H1 (cell line): ENCODE data around the gene COL19A1. TPM values are rescaled to one million over a fixed set of nuclear protein-coding genes. Genes with fewer than 3 reads are reported as not detected.

ENCODE experiments used
- CTCF ChIA-PET: fragments of 300-600 bp; sonication (Branson Sonifier 250); formaldehyde crosslinking; loops from one replicate; lab custom pipeline; 2021; ENCODE audit not compliant: partially characterized antibody; lab: Charles Lee
- POLR2A ChIA-PET: fragments of 300-600 bp; sonication (Branson Sonifier 250); formaldehyde crosslinking; loops from one replicate; lab custom pipeline; 2021; ENCODE audit warnings: inconsistent platforms; ENCODE audit not compliant: partially characterized antibody; lab: Charles Lee
- DNase-seq, 2 experiments: peaks; one replicate each; pipeline versions ENCODE4 v3.0.0 to v3.0.0-alpha.2; 2010 to 2022; ENCODE audit warnings: low spot score in 2 of 2, low read depth in 1 of 2, mixed read lengths in 1 of 2
- FAIRE-seq: peaks from 2 replicates; lab custom pipeline; 2011; peaks lifted over from hg19 to GRCh38; lab: Jason Lieb, UNC
- H2AFZ ChIP-seq: 2 replicates; pipeline ENCODE4 v1.8.1; 2012; ENCODE audit warnings: low read length, inconsistent platforms
- H2AK5ac ChIP-seq: 2 replicates; pipeline ENCODE4 v1.6.1; 2013; ENCODE audit warnings: low read depth, low read length
- H2BK120ac ChIP-seq: replicated peaks from 2 replicates; pipeline ENCODE3; 2013; ENCODE audit warnings: low read depth, low read length, inconsistent platforms
- H2BK12ac ChIP-seq: 2 replicates; pipeline ENCODE4 v1.6.1; 2013; ENCODE audit warnings: low read depth, low read length
- H2BK15ac ChIP-seq: 2 replicates; pipeline ENCODE4 v1.6.1; 2013; ENCODE audit warnings: low read length
- H2BK20ac ChIP-seq: 2 replicates; pipeline ENCODE4 v1.6.1; 2013; ENCODE audit warnings: low read length
- H2BK5ac ChIP-seq: 2 replicates; pipeline ENCODE4 v1.6.1; 2013; ENCODE audit warnings: low read depth, low read length
- H3K14ac ChIP-seq: 2 replicates; pipeline ENCODE4 v1.6.1; 2013; ENCODE audit warnings: inconsistent platforms; ENCODE audit not compliant: insufficient read length
- H3K18ac ChIP-seq: 2 replicates; pipeline ENCODE4 v1.6.1; 2013; ENCODE audit warnings: low read length; ENCODE audit errors: extremely low read depth
- H3K23ac ChIP-seq: 2 replicates; pipeline ENCODE4 v1.6.1; 2013; ENCODE audit warnings: inconsistent platforms; ENCODE audit not compliant: insufficient read length
- H3K23me2 ChIP-seq: 2 replicates; pipeline ENCODE4 v1.6.1; 2013; ENCODE audit warnings: low read depth, low read length
- H3K27ac ChIP-seq: 2 replicates; pipeline ENCODE4 v1.6.1; 2011; ENCODE audit warnings: low read depth, low read length, inconsistent platforms
- H3K27me3 ChIP-seq, 4 experiments: replicated peaks in 1 of 4; 1 replicate in 1 of 4; 2 replicates in 3 of 4; pipeline versions ENCODE4 v1.6.1 to v1.8.1; 2011 to 2013; ENCODE audit warnings: low read length in 3 of 4, mild to moderate bottlenecking in 3 of 4, inconsistent platforms in 2 of 4, mixed read lengths in 2 of 4, moderate library complexity in 1 of 4; ENCODE audit not compliant: control insufficient read depth in 3 of 4, insufficient read depth in 3 of 4; ENCODE audit errors: extremely low read depth in 1 of 4
- H3K36me3 ChIP-seq, 4 experiments: 2 replicates each; pipeline versions ENCODE4 v1.6.1 to v1.8.1; 2011 to 2013; ENCODE audit warnings: mild to moderate bottlenecking in 4 of 4, low read length in 3 of 4, moderate library complexity in 2 of 4, control low read depth in 1 of 4, inconsistent platforms in 1 of 4; ENCODE audit not compliant: insufficient read depth in 4 of 4, control insufficient read depth in 2 of 4
- H3K4ac ChIP-seq: replicated peaks from 2 replicates; pipeline ENCODE3; 2013; ENCODE audit warnings: low read length, low read depth, mixed read lengths, inconsistent platforms; ENCODE audit not compliant: insufficient read length
- H3K4me1 ChIP-seq, 4 experiments: replicated peaks in 1 of 4; 1 replicate in 1 of 4; 2 replicates in 3 of 4; pipeline versions ENCODE4 v1.6.1 to v1.8.1; 2011 to 2013; ENCODE audit warnings: low read length in 3 of 4, inconsistent platforms in 2 of 4, mixed read lengths in 1 of 4; ENCODE audit not compliant: insufficient read depth in 4 of 4, control insufficient read depth in 3 of 4
- H3K4me2 ChIP-seq, 2 experiments: 2 replicates each; pipeline versions ENCODE4 v1.6.1 to v1.8.1; 2011 to 2013; ENCODE audit warnings: low read depth in 2 of 2, low read length in 2 of 2, control low read depth in 1 of 2, inconsistent platforms in 1 of 2, mild to moderate bottlenecking in 1 of 2; ENCODE audit not compliant: insufficient read depth in 1 of 2
- H3K4me3 ChIP-seq, 4 experiments: fragments of 200-600, 300-600 bp in 1 of 4; sonication (generic), shearing (Covaris generic), sonication (Bioruptor Twin) in 1 of 4; 2 replicates each; pipeline versions ENCODE4 v1.5.1 to v1.8.1; 2011 to 2016; ENCODE audit warnings: low read length in 4 of 4, low read depth in 3 of 4, control low read depth in 2 of 4, inconsistent platforms in 2 of 4, mild to moderate bottlenecking in 2 of 4, mixed read lengths in 1 of 4, moderate library complexity in 1 of 4; ENCODE audit not compliant: insufficient read depth in 2 of 4; ENCODE audit errors: extremely low read depth in 1 of 4
- H3K56ac ChIP-seq: replicated peaks from 2 replicates; pipeline ENCODE3; 2013; ENCODE audit warnings: low read depth, mild to moderate bottlenecking, mixed read lengths, low read length, inconsistent platforms; ENCODE audit not compliant: insufficient read length
- H3K79me1 ChIP-seq: 2 replicates; pipeline ENCODE4 v1.6.1; 2013; ENCODE audit warnings: low read depth, low read length, control low read depth
- H3K79me2 ChIP-seq, 2 experiments: 2 replicates each; pipeline versions ENCODE4 v1.6.1 to v1.8.1; 2012 to 2013; ENCODE audit warnings: low read length in 2 of 2, mild to moderate bottlenecking in 2 of 2, inconsistent platforms in 1 of 2; ENCODE audit not compliant: insufficient read depth in 2 of 2, control insufficient read depth in 1 of 2
- H3K9ac ChIP-seq, 4 experiments: replicated peaks in 1 of 4; 1 replicate in 1 of 4; 2 replicates in 3 of 4; pipeline versions ENCODE4 v1.6.1 to v1.8.1; 2011 to 2013; ENCODE audit warnings: low read depth in 3 of 4, low read length in 3 of 4, control low read depth in 2 of 4, mild to moderate bottlenecking in 2 of 4, moderate library complexity in 2 of 4, inconsistent platforms in 1 of 4; ENCODE audit errors: extremely low read depth in 1 of 4
- H3K9me3 ChIP-seq, 2 experiments: 2 replicates each; pipeline versions ENCODE4 v1.6.1 to v1.8.1; 2012 to 2013; ENCODE audit warnings: mild to moderate bottlenecking in 2 of 2, moderate library complexity in 2 of 2, control low read depth in 1 of 2, inconsistent platforms in 1 of 2, low read depth in 1 of 2, low read length in 1 of 2, mixed read lengths in 1 of 2; ENCODE audit not compliant: insufficient read depth in 2 of 2
- H4K20me1 ChIP-seq, 2 experiments: replicated peaks in 1 of 2; 2 replicates each; pipeline versions ENCODE3 to v1.8.1; 2011 to 2013; ENCODE audit warnings: inconsistent platforms in 2 of 2, low read length in 2 of 2, mild to moderate bottlenecking in 1 of 2; ENCODE audit not compliant: insufficient read depth in 2 of 2, control insufficient read depth in 1 of 2
- H4K5ac ChIP-seq: 2 replicates; pipeline ENCODE4 v1.6.1; 2013; ENCODE audit warnings: low read length, low read depth, mixed read lengths, inconsistent platforms; ENCODE audit not compliant: insufficient read length
- H4K8ac ChIP-seq: 2 replicates; pipeline ENCODE4 v1.8.0; 2013; ENCODE audit warnings: mild to moderate bottlenecking, moderate library complexity, low read length, inconsistent platforms; ENCODE audit not compliant: insufficient read depth; ENCODE audit errors: extremely low read depth
- H4K91ac ChIP-seq: replicated peaks from 2 replicates; pipeline ENCODE3; 2013; ENCODE audit warnings: low read length, mixed read lengths, inconsistent platforms; ENCODE audit not compliant: insufficient read length
- BCL11A ChIP-seq, 2 experiments: IDR thresholded peaks; one replicate each; pipeline ENCODE4 v1.6.1; 2011; ENCODE audit warnings: low read depth in 2 of 2, low read length in 2 of 2, mild to moderate bottlenecking in 2 of 2
- RBBP5 ChIP-seq: IDR thresholded peaks from 2 replicates; pipeline ENCODE4 v1.7.1; 2012; ENCODE audit warnings: low read depth, mild to moderate bottlenecking, inconsistent platforms, low read length, moderate library complexity, borderline replicate concordance
- SIRT6 ChIP-seq: IDR thresholded peaks from one replicate; pipeline ENCODE4 v1.7.1; 2012; ENCODE audit warnings: low read length, inconsistent platforms
- WGBS, 2 experiments: shearing (Covaris generic) in 1 of 2; methylation state at CpG; one replicate each; pipeline versions ENCODE4 v1.1.6 to v1.1.7; 2013 to 2015; ENCODE audit warnings: low lambda C conversion rate in 2 of 2, mixed read lengths in 2 of 2, inconsistent platforms in 1 of 2, low coverage in 1 of 2, missing lambda C conversion rate in 1 of 2; ENCODE audit not compliant: insufficient replicate concordance in 2 of 2, insufficient coverage in 1 of 2, insufficient read length in 1 of 2; ENCODE audit errors: extremely low coverage in 1 of 2, missing lambda C conversion rate in 1 of 2; 5-methylcytosine and 5-hydroxymethylcytosine counted together
- polyA plus RNA-seq, 7 experiments: library from polyadenylated mRNA; depleted of rRNA in 3 of 7; stranded (reverse) in 5 of 7; unstranded in 2 of 7; fragments of >200 nt in 5 of 7; fragments of 200-250 nt in 2 of 7; gene quantifications; 1 replicate in 5 of 7; 2 replicates in 1 of 7; 4 replicates in 1 of 7; pipeline versions ENCODE4 v1.2.1 to v1.2.3, GENCODE V29; 2011 to 2013; ENCODE audit warnings: missing spikeins in 2 of 7, mixed read lengths in 2 of 7
- total RNA-seq: library from RNA; stranded (reverse); fragmentation: NEBNext Ultra II Directional; extraction: Animal tissue kit (Norgen Biotek cat#: 25700); gene quantifications from 2 replicates; pipeline ENCODE4 v1.2.1, GENCODE V29; 2021

The COL19A1 gene
- total and polyA plus RNA-seq, 2 of the 8 experiments (the other 6 are each of a cell fraction or from before 2014, with no cell fraction given): not detected

DNA sequence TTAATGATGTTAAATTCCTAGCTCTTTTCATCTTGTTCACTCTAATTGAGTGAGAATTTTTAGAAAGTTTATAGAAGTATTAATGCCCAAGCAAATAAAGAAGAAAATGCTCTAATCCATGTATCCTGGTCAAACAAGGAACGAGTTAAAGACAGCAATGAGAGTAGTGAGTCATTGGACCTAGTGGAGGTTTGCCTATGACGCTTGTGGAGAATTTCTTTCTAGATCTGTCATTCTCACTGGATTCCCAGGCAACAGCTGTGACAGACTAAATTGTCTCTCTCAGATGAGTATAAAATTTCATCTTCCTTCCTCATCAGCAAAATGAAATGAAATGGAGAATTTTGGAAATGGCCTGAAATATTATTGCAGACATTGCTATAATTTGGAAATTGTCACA, 127.9 kb downstream of the COL19A1 start:
- Histone ChIP-seq H2AFZ (no peak overlapping the region), H3K18ac (no peak overlapping the region), H4K8ac (no peak overlapping the region), H3K27me3 (no peaks in the 10 kb centered on the region), H4K91ac (no peak overlapping the region), H2AK5ac (no peak overlapping the region), H3K23ac (no peak overlapping the region), H3K4me2 (no peak overlapping the region), H3K23me2 (no peaks in the 10 kb centered on the region), H3K27ac (no peak overlapping the region), H4K20me1 (no peaks in the 10 kb centered on the region), H3K56ac (no peak overlapping the region), H3K79me1 (no peaks in the 10 kb centered on the region), H3K9me3 (no peaks in the 10 kb centered on the region), H3K9ac (no peak overlapping the region), H2BK5ac (no peak overlapping the region), H2BK12ac (no peak overlapping the region), H3K4me1 (no peaks in the 10 kb centered on the region), H3K4me3 (no peak overlapping the region), H3K4ac (no peak overlapping the region), H3K14ac (no peak overlapping the region), H2BK15ac (no peak overlapping the region), H4K5ac (no peak overlapping the region), H3K79me2 (no peaks in the 10 kb centered on the region), H2BK120ac (no peak overlapping the region), H2BK20ac (no peak overlapping the region), H3K36me3 (no peaks in the 10 kb centered on the region)
- DNase-seq: no peak
- ChIA-PET CTCF (interaction anchor here (0.6 kb wide), 1 partner anchor 9 kb away, joined by 3 read pairs; no protein-coding TSS in a partner anchor), POLR2A (no interaction called here)
- TF ChIP-seq BCL11A (IDR thresholded peaks at IDR 0.05; ENCODE audit: low read depth in 2 of 2, low read length in 2 of 2) (no peak), RBBP5 (no peak), SIRT6 (no peak)
- FAIRE-seq: no peak
- 90% methylated on average over 2 of the region's 2 CpGs; no CpG with 5 or more reads in 1 of the 2 experiments for WGBS, 2 experiments
